Ovary (tissue), 10 donors: ENCODE results near the gene C5orf24. TPM values are rescaled to one million over a fixed set of nuclear protein-coding genes. Genes with fewer than 3 reads are reported as not detected.

ENCODE experiments used
- DNase-seq, 5 donors: peaks; one replicate each; pipeline ENCODE4 v3.0.0-alpha.2; 2019 to 2020
- H3K27ac ChIP-seq, 2 donors: fragments of 200-600 bp; one replicate each; pipeline versions ENCODE4 v1.5.1 to v1.8.0; 2019 to 2022
- H3K27me3 ChIP-seq: fragments of 200-600 bp; one replicate; pipeline ENCODE4 v1.8.0; 2022
- H3K36me3 ChIP-seq: fragments of 200-600 bp; sonication (generic); one replicate; pipeline ENCODE4 v1.5.1; 2019
- H3K4me1 ChIP-seq: one replicate; pipeline ENCODE4 v1.8.1; 2013; ENCODE audit warnings: mild to moderate bottlenecking, moderate library complexity; ENCODE audit not compliant: insufficient read depth
- H3K4me3 ChIP-seq: fragments of 200-600 bp; sonication (generic); one replicate; pipeline ENCODE4 v1.5.1; 2017
- H3K9me3 ChIP-seq, 2 donors: fragments of 200-600 bp in 1 of 2; sonication (generic) in 1 of 2; one replicate each; pipeline versions ENCODE4 v1.5.1 to v1.8.1; 2013 to 2019; ENCODE audit warnings: mild to moderate bottlenecking in 1 of 2, moderate library complexity in 1 of 2
- EP300 ChIP-seq: sonication (generic); formaldehyde crosslinking; IDR thresholded peaks from one replicate; pipeline ENCODE4 v1.6.1; 2017; ENCODE audit warnings: antibody characterized with exemption
- POLR2A ChIP-seq: fragments of 450-650 bp; IDR thresholded peaks from one replicate; pipeline ENCODE4 v1.6.1; 2017; ENCODE audit warnings: antibody characterized with exemption, mild to moderate bottlenecking, moderate library complexity
- WGBS, 3 donors: extraction: QIAGEN DNeasy Blood & Tissue Kit in 1 of 3; methylation state at CpG; one replicate each; pipeline versions ENCODE4 v1.1.5 to v1.1.7; 2013 to 2017; 5-methylcytosine and 5-hydroxymethylcytosine counted together
- intact Hi-C, 4 donors: fragments of 100-400 bp; cut with DNase I; formaldehyde crosslinking; loops; one replicate each; pipeline versions ENCODE4 v1.11.0 to v1.15.1; 2022 to 2023
- long read RNA-seq, 3 donors: library from polyadenylated mRNA in 2 of 3; unstranded in 2 of 3; transcript quantifications; one replicate each; pipeline ENCODE4 v2.0.0 and lab custom pipeline, GENCODE V29; 2021 to 2026
- polyA plus RNA-seq, 2 donors: library from polyadenylated mRNA; stranded (reverse); fragments of 200-250 nt in 1 of 2; fragments of 350-450 nt in 1 of 2; fragmentation: Illumina TruSeq in 1 of 2; extraction: RNeasy Lipid Tissue Mini Kit (QIAGEN cat#74804) in 1 of 2; gene quantifications; one replicate each; pipeline ENCODE4 v1.2.3, GENCODE V29; 2013 to 2014
- total RNA-seq, 7 donors: library from RNA; depleted of rRNA in 2 of 7; stranded (reverse); fragments of >200 nt in 2 of 7; fragmentation: NEBNext Ultra II Directional in 3 of 7; extraction: Animal tissue kit (Norgen Biotek cat#: 25700) in 3 of 7; gene quantifications; one replicate each; pipeline versions ENCODE4 v1.1.0 to v1.2.4, GENCODE V29; 2016 to 2023
- TF ChIP-seq, protein P1 (sequence below), 3 donors: fragments of 450-650 bp in 2 of 3; fragments of 200-600 bp in 1 of 3; IDR thresholded peaks; one replicate each; pipeline versions ENCODE4 v1.5.1 to v1.8.0; 2016 to 2022; ENCODE audit warnings: antibody characterized with exemption in 3 of 3, mild to moderate bottlenecking in 1 of 3
- donor health status: DM: no; HTN: no; CAD: no; lungs with moderate emphysema.
- donor health status: DM: no; HTN: no; CAD: no.
- donor health status: Bipolar disorder and iron deficiency.
- donor health status: DM: yes; HTN: yes; CAD: no.
- donor health status: DM: no; HTN: no; CAD: no.
- donor health status: DM: yes; HTN: yes; CAD: no.

The C5orf24 gene
- total RNA-seq (10 to 100 TPM; 34.5 to 46.8 (median 36.8) TPM), polyA plus RNA-seq (10 to 100 TPM; 20.0 to 34.1 TPM)
- long read RNA-seq, donor 1, full-length matches to known transcripts = 38 of 47 reads
- long read RNA-seq, donor 1, partial matches to known transcripts = 0 of 47 reads
- long read RNA-seq, donor 1, other reads (novel, unspliced or antisense) = 9 of 47 reads
- long read RNA-seq, donor 2, full-length matches to known transcripts = 21 of 21 reads
- long read RNA-seq, donor 2, partial matches to known transcripts = 0 of 21 reads
- long read RNA-seq, donor 2, other reads (novel, unspliced or antisense) = 0 of 21 reads
- long read RNA-seq, donor 3, full-length matches to known transcripts = 42 of 45 reads
- long read RNA-seq, donor 3, partial matches to known transcripts = 0 of 45 reads
- long read RNA-seq, donor 3, other reads (novel, unspliced or antisense) = 3 of 45 reads

DNA sequence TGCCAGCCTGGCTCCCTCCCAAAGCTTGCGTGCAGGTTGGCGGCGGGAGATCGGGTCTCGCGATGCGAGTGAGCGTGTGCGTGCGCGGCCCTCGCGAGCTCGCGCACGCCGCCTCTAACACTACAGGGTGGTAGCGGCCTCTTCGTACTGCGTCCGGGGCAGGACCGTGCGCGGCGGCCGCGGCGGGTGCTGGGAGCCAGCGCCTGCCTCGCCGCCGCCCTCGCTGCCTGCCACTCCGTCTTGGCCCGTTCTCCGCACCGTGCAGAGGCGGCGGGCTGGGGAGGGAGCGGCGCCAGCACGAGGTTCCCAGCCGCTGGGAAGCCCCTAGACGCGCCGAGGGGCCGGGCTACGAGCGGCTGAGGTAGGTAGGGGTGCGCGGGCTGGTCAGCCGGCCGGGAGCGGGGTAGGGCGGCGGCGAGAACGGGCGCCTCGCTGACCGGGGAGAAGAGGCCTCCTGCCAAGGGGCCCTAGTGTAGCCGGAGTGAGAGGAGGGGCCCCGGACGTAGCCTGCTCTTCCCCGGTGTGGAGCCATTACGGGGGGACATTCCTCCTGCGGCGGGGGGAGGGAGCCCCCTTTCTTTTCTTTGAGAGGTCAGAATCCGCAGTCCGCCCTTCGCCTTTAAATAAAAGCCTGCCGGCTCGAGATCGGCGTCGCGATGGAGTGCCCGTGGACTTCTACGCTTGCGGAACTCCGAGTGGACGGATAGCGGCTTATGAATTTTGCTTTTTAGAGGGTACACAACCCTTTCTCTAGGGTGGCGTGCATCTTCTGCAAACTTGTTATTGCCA is at the start of gene C5orf24:
TSS of gene C5orf24 (plus strand) at position 117 of the 789 bp plus-strand sequence. CDS start 8,933 bp downstream, outside the sequence.
- peak; percentile 88 for TF ChIP-seq POLR2A
- TF ChIP-seq, protein P1, sequence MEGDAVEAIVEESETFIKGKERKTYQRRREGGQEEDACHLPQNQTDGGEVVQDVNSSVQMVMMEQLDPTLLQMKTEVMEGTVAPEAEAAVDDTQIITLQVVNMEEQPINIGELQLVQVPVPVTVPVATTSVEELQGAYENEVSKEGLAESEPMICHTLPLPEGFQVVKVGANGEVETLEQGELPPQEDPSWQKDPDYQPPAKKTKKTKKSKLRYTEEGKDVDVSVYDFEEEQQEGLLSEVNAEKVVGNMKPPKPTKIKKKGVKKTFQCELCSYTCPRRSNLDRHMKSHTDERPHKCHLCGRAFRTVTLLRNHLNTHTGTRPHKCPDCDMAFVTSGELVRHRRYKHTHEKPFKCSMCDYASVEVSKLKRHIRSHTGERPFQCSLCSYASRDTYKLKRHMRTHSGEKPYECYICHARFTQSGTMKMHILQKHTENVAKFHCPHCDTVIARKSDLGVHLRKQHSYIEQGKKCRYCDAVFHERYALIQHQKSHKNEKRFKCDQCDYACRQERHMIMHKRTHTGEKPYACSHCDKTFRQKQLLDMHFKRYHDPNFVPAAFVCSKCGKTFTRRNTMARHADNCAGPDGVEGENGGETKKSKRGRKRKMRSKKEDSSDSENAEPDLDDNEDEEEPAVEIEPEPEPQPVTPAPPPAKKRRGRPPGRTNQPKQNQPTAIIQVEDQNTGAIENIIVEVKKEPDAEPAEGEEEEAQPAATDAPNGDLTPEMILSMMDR (IDR thresholded peaks at IDR 0.05) = no peak
- TF ChIP-seq EP300 = no peak
- peaks cover 1% of the 10 kb centered on the region for H3K4me1 ChIP-seq
- 0 to 1% (median 1%) methylated on average over 71 to 84 of the region's 84 CpGs for WGBS, 3 donors

DNA sequence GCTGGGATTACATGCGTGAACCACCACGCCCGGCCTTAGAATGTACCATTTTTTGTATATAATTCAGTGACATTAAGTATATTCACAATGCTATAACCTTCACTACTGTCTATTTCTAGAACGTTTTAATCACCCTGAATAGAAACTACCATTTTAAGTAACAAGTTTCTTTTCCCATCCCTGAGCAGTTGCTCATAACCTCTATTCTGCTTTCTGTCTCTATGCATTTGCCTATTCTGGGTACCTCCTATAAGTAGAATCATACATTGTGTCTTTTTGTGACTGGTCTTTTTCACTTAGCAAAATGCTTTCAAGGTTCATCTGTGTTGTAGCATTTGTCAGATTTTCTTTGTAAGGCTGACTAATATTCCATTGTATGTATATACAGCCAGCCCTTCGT is 47.3 kb upstream of the C5orf24 start:
- DNase-seq = no peak
- intact Hi-C loops = no loop called here
- Histone ChIP-seq H3K4me1 (no peaks in the 10 kb centered on the region), H3K27me3 (no peaks in the 10 kb centered on the region), H3K36me3 (no peaks in the 10 kb centered on the region), H3K4me3 (no peak overlapping the region), H3K27ac (no peak overlapping the region), H3K9me3 (no peaks in the 10 kb centered on the region)
- TF ChIP-seq, protein P1 (IDR thresholded peaks at IDR 0.05) = no peak
- TF ChIP-seq EP300 (no peak), POLR2A (no peak)
- 85 to 91% (median 89%) methylated on average over 5 of the region's 5 CpGs for WGBS, 3 donors

More for the DNA sequence above, at the start of gene C5orf24:
- Histone ChIP-seq H3K4me3 (peak within 1 kb of the TSS; percentile 91), H3K36me3 (no peaks in the 10 kb centered on the region), H3K9me3 (no peaks in the 10 kb centered on the region), H3K27me3 (no peaks in the 10 kb centered on the region), H3K27ac (peak within 1 kb of the TSS; percentile 84)
- intact Hi-C loops = loop anchor here in 2 of 4 donors (2.0 to 5.0 kb wide), 3 partner anchors 56 to 109 kb away; partner anchors contain the start of genes CAMLG (in 1 of the 2) and PCBD2 (in 1 of the 2)
- peak; percentile 95 to 97 (median 97) for DNase-seq

DNA sequence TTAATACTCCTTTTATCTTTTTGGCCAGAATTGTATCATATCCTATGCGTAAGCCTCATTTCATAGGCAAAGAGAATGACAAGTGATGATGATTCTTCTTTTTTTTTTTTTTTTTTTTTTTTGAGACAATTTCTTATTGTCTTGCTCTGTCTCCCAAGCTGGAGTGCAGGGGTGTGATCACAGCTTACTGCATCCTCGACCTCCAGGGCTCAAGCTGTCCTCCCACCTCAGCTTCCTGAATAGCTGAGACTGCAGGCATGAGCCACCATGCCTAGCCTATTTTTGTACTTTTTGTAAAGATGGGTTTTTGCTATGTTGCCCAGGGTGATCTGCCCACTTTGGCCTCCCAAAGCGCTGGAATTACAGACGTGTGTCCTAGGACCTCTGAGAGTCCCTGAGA is 41.9 kb upstream of the C5orf24 start:
- H3K4me3 ChIP-seq = no peak overlapping the region
- no peak overlapping the region for H3K27ac ChIP-seq
- H3K27me3 ChIP-seq = no peaks in the 10 kb centered on the region
- H3K4me1 ChIP-seq = no peaks in the 10 kb centered on the region
- 75 to 78% (median 76%) methylated on average over 4 of the region's 4 CpGs for WGBS, 3 donors
- TF ChIP-seq EP300 = no peak
- TF ChIP-seq, protein P1 (IDR thresholded peaks at IDR 0.05) = no peak
- TF ChIP-seq POLR2A = no peak
- no peaks in the 10 kb centered on the region for H3K36me3 ChIP-seq
- intact Hi-C loops = no loop called here
- DNase-seq = no peak
- no peaks in the 10 kb centered on the region for H3K9me3 ChIP-seq

DNA sequence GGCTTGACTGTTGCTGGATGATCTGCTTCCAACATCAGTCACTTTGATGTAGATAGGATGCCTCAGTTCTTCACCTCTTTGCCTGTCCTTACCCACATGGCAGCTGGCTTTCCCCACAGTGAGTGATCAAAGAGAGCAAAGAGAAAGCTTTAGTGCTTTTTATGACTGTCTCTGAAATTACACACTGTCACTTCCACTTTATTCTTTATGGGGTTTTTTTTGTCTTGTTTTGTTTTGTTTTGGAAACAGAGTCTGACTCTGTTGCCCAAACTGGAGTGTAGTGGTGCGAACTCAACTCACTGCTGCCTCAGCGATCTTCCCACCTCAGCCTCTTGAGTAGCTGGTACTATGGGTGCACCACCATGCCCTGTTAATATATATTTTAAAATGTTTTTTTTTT is 32.4 kb upstream of the C5orf24 start:
- Histone ChIP-seq H3K4me1 (no peaks in the 10 kb centered on the region), H3K36me3 (no peaks in the 10 kb centered on the region), H3K27ac (no peak overlapping the region), H3K27me3 (no peaks in the 10 kb centered on the region), H3K9me3 (no peaks in the 10 kb centered on the region), H3K4me3 (no peak overlapping the region)
- no peak for DNase-seq
- intact Hi-C loops = no loop called here
- TF ChIP-seq, protein P1 (IDR thresholded peaks at IDR 0.05) = no peak
- TF ChIP-seq EP300 = no peak
- TF ChIP-seq POLR2A = no peak
- WGBS, 3 donors = 97 to 98% (median 97%) methylated on average over 2 of the region's 2 CpGs
